Liver (tissue), 9 donors: Measurements from ENCODE around the gene AQP6. TPM values are rescaled to one million over a fixed set of nuclear protein-coding genes. Genes with fewer than 3 reads are reported as not detected.

Source experiments
- DNase-seq: peaks from one replicate; pipeline ENCODE4 v3.0.0-alpha.2; 2017; ENCODE audit warnings: low spot score
- H3K27ac ChIP-seq, 2 donors: one replicate each; pipeline ENCODE4 v1.7.0; 2013; ENCODE audit warnings: inconsistent platforms in 2 of 2, low read length in 2 of 2, control low read depth in 1 of 2, low read depth in 1 of 2, mild to moderate bottlenecking in 1 of 2
- H3K27me3 ChIP-seq, 4 donors: one replicate each; pipeline versions ENCODE4 v1.6.1 to v1.7.0; 2013; ENCODE audit warnings: low read length in 3 of 4, inconsistent platforms in 1 of 4, mild to moderate bottlenecking in 1 of 4, moderate library complexity in 1 of 4; ENCODE audit not compliant: control insufficient read depth in 4 of 4, insufficient read depth in 4 of 4
- H3K36me3 ChIP-seq, 4 donors: one replicate each; pipeline versions ENCODE4 v1.6.1 to v1.7.0; 2013; ENCODE audit warnings: low read length in 3 of 4, mild to moderate bottlenecking in 3 of 4, low read depth in 1 of 4, moderate library complexity in 1 of 4; ENCODE audit not compliant: control insufficient read depth in 4 of 4, insufficient read depth in 3 of 4
- H3K4me1 ChIP-seq, 4 donors: one replicate each; pipeline versions ENCODE4 v1.6.1 to v1.7.0; 2013; ENCODE audit warnings: low read length in 3 of 4, mild to moderate bottlenecking in 3 of 4, moderate library complexity in 1 of 4; ENCODE audit not compliant: control insufficient read depth in 4 of 4, insufficient read depth in 4 of 4
- H3K4me3 ChIP-seq, 3 donors: one replicate each; pipeline versions ENCODE4 v1.6.1 to v1.7.0; 2013; ENCODE audit warnings: low read length in 3 of 3, control low read depth in 1 of 3, low read depth in 1 of 3, mild to moderate bottlenecking in 1 of 3
- H3K9ac ChIP-seq, 2 donors: one replicate each; pipeline ENCODE4 v1.7.0; 2013; ENCODE audit warnings: low read length in 2 of 2, mild to moderate bottlenecking in 2 of 2, moderate library complexity in 2 of 2, control low read depth in 1 of 2, low read depth in 1 of 2
- H3K9me3 ChIP-seq, 4 donors: one replicate each; pipeline versions ENCODE4 v1.6.1 to v1.7.0; 2013; ENCODE audit warnings: low read length in 3 of 4; ENCODE audit not compliant: control insufficient read depth in 4 of 4
- EGR1 ChIP-seq, 2 donors: IDR thresholded peaks; 2 replicates each; pipeline ENCODE4 v1.6.1; 2016 to 2018; ENCODE audit warnings: antibody characterized with exemption in 2 of 2, low read depth in 2 of 2
- FOXA1 ChIP-seq: IDR thresholded peaks from 2 replicates; pipeline ENCODE4 v1.6.1; 2016; ENCODE audit warnings: antibody characterized with exemption
- FOXA2 ChIP-seq: IDR thresholded peaks from 2 replicates; pipeline ENCODE4 v1.6.1; 2016; ENCODE audit warnings: antibody characterized with exemption
- GABPA ChIP-seq, 2 donors: IDR thresholded peaks in 1 of 2; conservative IDR thresholded peaks in 1 of 2; 2 replicates each; pipeline ENCODE4 v1.6.1; 2016; ENCODE audit warnings: antibody characterized with exemption in 2 of 2, mild to moderate bottlenecking in 1 of 2, moderate library complexity in 1 of 2
- HNF4A ChIP-seq, 2 donors: conservative IDR thresholded peaks; 2 replicates each; pipeline ENCODE4 v1.6.1; 2016; ENCODE audit warnings: antibody characterized with exemption in 2 of 2, mild to moderate bottlenecking in 2 of 2
- HNF4G ChIP-seq: IDR thresholded peaks from 2 replicates; pipeline ENCODE4 v1.6.1; 2016; ENCODE audit warnings: antibody characterized with exemption
- JUND ChIP-seq, 2 donors: IDR thresholded peaks; 2 replicates each; pipeline ENCODE4 v1.6.1; 2016; ENCODE audit warnings: antibody characterized with exemption in 2 of 2
- NR2F2 ChIP-seq: IDR thresholded peaks from 2 replicates; pipeline ENCODE4 v1.6.1; 2016; ENCODE audit warnings: antibody characterized with exemption
- RAD21 ChIP-seq, 2 donors: IDR thresholded peaks; 2 replicates each; pipeline ENCODE4 v1.6.1; 2016; ENCODE audit warnings: antibody characterized with exemption in 2 of 2, mild to moderate bottlenecking in 2 of 2
- RXRA ChIP-seq, 2 donors: IDR thresholded peaks; 2 replicates each; pipeline ENCODE4 v1.6.1; 2017 to 2018; ENCODE audit warnings: antibody characterized with exemption in 2 of 2, mild to moderate bottlenecking in 1 of 2
- SP1 ChIP-seq: IDR thresholded peaks from 2 replicates; pipeline ENCODE4 v1.6.1; 2018; ENCODE audit warnings: antibody characterized with exemption, mild to moderate bottlenecking
- TAF1 ChIP-seq: conservative IDR thresholded peaks from 2 replicates; pipeline ENCODE4 v1.6.1; 2016; ENCODE audit warnings: antibody characterized with exemption, mild to moderate bottlenecking
- YY1 ChIP-seq: IDR thresholded peaks from 2 replicates; pipeline ENCODE4 v1.6.1; 2016; ENCODE audit warnings: antibody characterized with exemption, mild to moderate bottlenecking
- WGBS: extraction: QIAGEN DNeasy Blood & Tissue Kit; methylation state at CpG from one replicate; pipeline ENCODE4 v1.1.7; 2013; 5-methylcytosine and 5-hydroxymethylcytosine counted together
- polyA plus RNA-seq, 2 donors: library from polyadenylated mRNA; stranded (reverse) in 1 of 2; unstranded in 1 of 2; fragments of 200-250 nt in 1 of 2; fragments of >200 nt in 1 of 2; fragmentation: Nextera tagmentation in 1 of 2; extraction: Ambion mirVana in 1 of 2; gene quantifications; one replicate each; pipeline versions ENCODE4 v1.2.1 to v1.2.3, GENCODE V29; 2013 to 2015
- total RNA-seq, 2 donors: library from RNA; depleted of rRNA; stranded (reverse); fragments of >200 nt; gene quantifications; one replicate each; pipeline ENCODE4 v1.2.3, GENCODE V29; 2014
- TF ChIP-seq, protein P1 (sequence below): IDR thresholded peaks from 2 replicates; pipeline ENCODE4 v1.6.1; 2016; ENCODE audit warnings: antibody characterized with exemption, mild to moderate bottlenecking
- TF ChIP-seq, protein P2 (sequence below): fragments of 150-350 bp; IDR thresholded peaks from 2 replicates; pipeline ENCODE4 v1.5.1; 2017; ENCODE audit warnings: improper control_type of control experiment, low read depth, low read length; ENCODE audit not compliant: missing input control
- TF ChIP-seq, protein P3 (sequence below): IDR thresholded peaks from 2 replicates; pipeline ENCODE4 v1.6.1; 2016; ENCODE audit warnings: antibody characterized with exemption
- TF ChIP-seq, protein P4 (sequence below): IDR thresholded peaks from 2 replicates; pipeline ENCODE4 v1.6.1; 2016; ENCODE audit warnings: antibody characterized with exemption
- TF ChIP-seq, protein P5 (sequence below): IDR thresholded peaks from 2 replicates; pipeline ENCODE4 v1.6.1; 2016; ENCODE audit warnings: antibody characterized with exemption
- donor health status: healthy.
- donor health status: healthy.
- donor health status: healthy.
- donor health status: healthy.
- donor health status: healthy.

The AQP6 gene
- total and polyA plus RNA-seq, 4 donors: 0.05 to 0.11 TPM; not detected in 2

DNA sequence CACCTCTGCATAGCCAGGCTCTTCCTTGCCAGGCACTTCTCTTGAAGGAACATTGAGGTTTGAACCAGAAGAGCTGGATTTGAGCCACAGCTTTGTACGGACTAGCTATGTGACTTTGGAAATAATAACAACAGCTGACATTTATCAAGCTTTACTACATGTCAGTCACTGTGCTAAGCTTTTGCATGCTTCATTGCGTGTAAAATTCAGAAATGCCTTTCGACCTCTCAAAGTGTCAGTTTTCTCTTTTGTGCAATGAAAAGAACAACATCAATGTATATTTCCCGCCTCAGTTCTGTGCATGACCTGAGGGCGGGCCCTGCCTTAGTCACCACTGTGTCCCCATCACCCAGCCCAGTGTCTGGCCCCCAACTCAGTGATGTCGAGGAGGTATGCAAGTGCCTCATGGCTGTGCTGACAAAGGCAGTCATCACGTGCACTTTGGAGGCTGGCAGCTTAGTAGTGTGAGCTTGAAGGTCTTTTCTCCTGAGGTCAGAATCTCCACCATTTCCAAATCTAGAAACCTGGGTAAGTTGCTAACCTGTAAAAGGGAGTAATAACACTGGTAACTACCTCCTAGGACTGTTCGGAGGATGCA, 40.1 kb upstream of the AQP6 start:
- DNase-seq: no peak
- TF ChIP-seq, protein P1, sequence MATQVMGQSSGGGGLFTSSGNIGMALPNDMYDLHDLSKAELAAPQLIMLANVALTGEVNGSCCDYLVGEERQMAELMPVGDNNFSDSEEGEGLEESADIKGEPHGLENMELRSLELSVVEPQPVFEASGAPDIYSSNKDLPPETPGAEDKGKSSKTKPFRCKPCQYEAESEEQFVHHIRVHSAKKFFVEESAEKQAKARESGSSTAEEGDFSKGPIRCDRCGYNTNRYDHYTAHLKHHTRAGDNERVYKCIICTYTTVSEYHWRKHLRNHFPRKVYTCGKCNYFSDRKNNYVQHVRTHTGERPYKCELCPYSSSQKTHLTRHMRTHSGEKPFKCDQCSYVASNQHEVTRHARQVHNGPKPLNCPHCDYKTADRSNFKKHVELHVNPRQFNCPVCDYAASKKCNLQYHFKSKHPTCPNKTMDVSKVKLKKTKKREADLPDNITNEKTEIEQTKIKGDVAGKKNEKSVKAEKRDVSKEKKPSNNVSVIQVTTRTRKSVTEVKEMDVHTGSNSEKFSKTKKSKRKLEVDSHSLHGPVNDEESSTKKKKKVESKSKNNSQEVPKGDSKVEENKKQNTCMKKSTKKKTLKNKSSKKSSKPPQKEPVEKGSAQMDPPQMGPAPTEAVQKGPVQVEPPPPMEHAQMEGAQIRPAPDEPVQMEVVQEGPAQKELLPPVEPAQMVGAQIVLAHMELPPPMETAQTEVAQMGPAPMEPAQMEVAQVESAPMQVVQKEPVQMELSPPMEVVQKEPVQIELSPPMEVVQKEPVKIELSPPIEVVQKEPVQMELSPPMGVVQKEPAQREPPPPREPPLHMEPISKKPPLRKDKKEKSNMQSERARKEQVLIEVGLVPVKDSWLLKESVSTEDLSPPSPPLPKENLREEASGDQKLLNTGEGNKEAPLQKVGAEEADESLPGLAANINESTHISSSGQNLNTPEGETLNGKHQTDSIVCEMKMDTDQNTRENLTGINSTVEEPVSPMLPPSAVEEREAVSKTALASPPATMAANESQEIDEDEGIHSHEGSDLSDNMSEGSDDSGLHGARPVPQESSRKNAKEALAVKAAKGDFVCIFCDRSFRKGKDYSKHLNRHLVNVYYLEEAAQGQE: no peak
- TF ChIP-seq HNF4G (no peak), FOXA1 (no peak), HNF4A (conservative IDR thresholded peaks at IDR 0.05) (no peak), EGR1 (IDR thresholded peaks at IDR 0.05; ENCODE audit: low read depth in 2 of 2) (no peak), TAF1 (no peak), JUND (IDR thresholded peaks at IDR 0.05) (no peak), FOXA2 (no peak), SP1 (no peak), RXRA (IDR thresholded peaks at IDR 0.05) (no peak), YY1 (no peak), RAD21 (IDR thresholded peaks at IDR 0.05) (no peak)
- TF ChIP-seq, protein P2, sequence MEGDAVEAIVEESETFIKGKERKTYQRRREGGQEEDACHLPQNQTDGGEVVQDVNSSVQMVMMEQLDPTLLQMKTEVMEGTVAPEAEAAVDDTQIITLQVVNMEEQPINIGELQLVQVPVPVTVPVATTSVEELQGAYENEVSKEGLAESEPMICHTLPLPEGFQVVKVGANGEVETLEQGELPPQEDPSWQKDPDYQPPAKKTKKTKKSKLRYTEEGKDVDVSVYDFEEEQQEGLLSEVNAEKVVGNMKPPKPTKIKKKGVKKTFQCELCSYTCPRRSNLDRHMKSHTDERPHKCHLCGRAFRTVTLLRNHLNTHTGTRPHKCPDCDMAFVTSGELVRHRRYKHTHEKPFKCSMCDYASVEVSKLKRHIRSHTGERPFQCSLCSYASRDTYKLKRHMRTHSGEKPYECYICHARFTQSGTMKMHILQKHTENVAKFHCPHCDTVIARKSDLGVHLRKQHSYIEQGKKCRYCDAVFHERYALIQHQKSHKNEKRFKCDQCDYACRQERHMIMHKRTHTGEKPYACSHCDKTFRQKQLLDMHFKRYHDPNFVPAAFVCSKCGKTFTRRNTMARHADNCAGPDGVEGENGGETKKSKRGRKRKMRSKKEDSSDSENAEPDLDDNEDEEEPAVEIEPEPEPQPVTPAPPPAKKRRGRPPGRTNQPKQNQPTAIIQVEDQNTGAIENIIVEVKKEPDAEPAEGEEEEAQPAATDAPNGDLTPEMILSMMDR: no peak
- TF ChIP-seq, protein P3, sequence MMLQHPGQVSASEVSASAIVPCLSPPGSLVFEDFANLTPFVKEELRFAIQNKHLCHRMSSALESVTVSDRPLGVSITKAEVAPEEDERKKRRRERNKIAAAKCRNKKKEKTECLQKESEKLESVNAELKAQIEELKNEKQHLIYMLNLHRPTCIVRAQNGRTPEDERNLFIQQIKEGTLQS: no peak
- TF ChIP-seq, protein P4, sequence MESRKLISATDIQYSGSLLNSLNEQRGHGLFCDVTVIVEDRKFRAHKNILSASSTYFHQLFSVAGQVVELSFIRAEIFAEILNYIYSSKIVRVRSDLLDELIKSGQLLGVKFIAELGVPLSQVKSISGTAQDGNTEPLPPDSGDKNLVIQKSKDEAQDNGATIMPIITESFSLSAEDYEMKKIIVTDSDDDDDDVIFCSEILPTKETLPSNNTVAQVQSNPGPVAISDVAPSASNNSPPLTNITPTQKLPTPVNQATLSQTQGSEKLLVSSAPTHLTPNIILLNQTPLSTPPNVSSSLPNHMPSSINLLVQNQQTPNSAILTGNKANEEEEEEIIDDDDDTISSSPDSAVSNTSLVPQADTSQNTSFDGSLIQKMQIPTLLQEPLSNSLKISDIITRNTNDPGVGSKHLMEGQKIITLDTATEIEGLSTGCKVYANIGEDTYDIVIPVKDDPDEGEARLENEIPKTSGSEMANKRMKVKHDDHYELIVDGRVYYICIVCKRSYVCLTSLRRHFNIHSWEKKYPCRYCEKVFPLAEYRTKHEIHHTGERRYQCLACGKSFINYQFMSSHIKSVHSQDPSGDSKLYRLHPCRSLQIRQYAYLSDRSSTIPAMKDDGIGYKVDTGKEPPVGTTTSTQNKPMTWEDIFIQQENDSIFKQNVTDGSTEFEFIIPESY: no peak
- TF ChIP-seq, protein P5, sequence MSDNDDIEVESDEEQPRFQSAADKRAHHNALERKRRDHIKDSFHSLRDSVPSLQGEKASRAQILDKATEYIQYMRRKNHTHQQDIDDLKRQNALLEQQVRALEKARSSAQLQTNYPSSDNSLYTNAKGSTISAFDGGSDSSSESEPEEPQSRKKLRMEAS: no peak
- no peak overlapping the region for H3K4me3 ChIP-seq
- no peaks in the 10 kb centered on the region for H3K4me1 ChIP-seq
- no peaks in the 10 kb centered on the region for H3K9me3 ChIP-seq
- no peak overlapping the region for H3K27ac ChIP-seq
- H3K27me3 ChIP-seq: no peaks in the 10 kb centered on the region
- 93% methylated on average over 8 of the region's 8 CpGs for WGBS
- no peak overlapping the region for H3K9ac ChIP-seq
- no peaks in the 10 kb centered on the region for H3K36me3 ChIP-seq

DNA sequence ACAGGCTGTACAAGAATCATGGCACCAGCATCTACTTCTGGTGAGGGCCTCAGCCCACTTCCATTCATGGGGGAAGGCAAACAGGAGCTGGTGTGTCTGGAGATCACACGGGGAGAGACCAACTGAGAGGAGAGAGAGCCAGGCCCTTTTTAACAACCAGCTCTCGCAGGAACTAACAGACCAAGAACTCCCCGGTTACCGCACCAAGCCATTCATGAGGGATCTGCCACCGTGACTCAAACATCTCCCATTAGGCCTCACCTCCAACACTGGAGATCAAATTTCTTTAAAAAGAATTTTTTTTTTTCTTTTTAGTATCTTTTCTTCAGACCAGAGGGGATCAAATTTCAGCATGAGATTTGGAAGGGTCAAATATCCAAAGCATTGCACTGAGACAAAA, 39.0 kb upstream of the AQP6 start:
- Histone ChIP-seq H3K9me3 (no peaks in the 10 kb centered on the region), H3K27ac (no peak overlapping the region), H3K27me3 (no peaks in the 10 kb centered on the region), H3K9ac (no peak overlapping the region), H3K36me3 (no peaks in the 10 kb centered on the region), H3K4me1 (no peaks in the 10 kb centered on the region), H3K4me3 (no peak overlapping the region)
- WGBS: 91% methylated on average over 5 of the region's 5 CpGs
- DNase-seq: no peak
- TF ChIP-seq FOXA2: no peak
- TF ChIP-seq GABPA (IDR thresholded peaks at IDR 0.05 in 1 of 2, conservative IDR thresholded peaks at IDR 0.05 in 1 of 2): no peak
- no peak for TF ChIP-seq TAF1
- no peak for TF ChIP-seq NR2F2
- TF ChIP-seq RXRA (IDR thresholded peaks at IDR 0.05): no peak
- TF ChIP-seq EGR1 (IDR thresholded peaks at IDR 0.05; ENCODE audit: low read depth in 2 of 2): no peak
- TF ChIP-seq SP1: no peak
- TF ChIP-seq, protein P5: no peak
- TF ChIP-seq FOXA1: no peak
- TF ChIP-seq YY1: no peak
- TF ChIP-seq, protein P4: no peak
- TF ChIP-seq, protein P3: no peak
- no peak for TF ChIP-seq HNF4A (conservative IDR thresholded peaks at IDR 0.05)
